WTC11 (cell line): ENCODE results near the gene STIM2. TPM values are rescaled to one million over a fixed set of nuclear protein-coding genes. Genes with fewer than 3 reads are reported as not detected.
A peak's percentile ranks its signal among the peaks of the same experiment; 100 is the strongest.

ENCODE experiments used
- ATAC-seq: fragments of 200-7000 bp; cut with Tn5 transposase; 2 replicates; pipeline ENCODE4 v1.10.0; 2021; ENCODE audit warnings: mild to moderate bottlenecking, moderate library complexity
- CTCF ChIA-PET: fragments of 300-600 bp; sonication (Branson Sonifier 250); formaldehyde crosslinking; loops from one replicate; lab custom pipeline; 2021; ENCODE audit warnings: antibody characterized with exemption; lab: Charles Lee
- POLR2A ChIA-PET: fragments of 350-600 bp; sonication (Branson Sonifier 250); formaldehyde crosslinking; loops from one replicate; lab custom pipeline; 2021; ENCODE audit warnings: antibody characterized with exemption; lab: Charles Lee
- DNase-seq: peaks from one replicate; pipeline ENCODE4 v3.0.0; 2021; ENCODE audit warnings: low spot score
- H3K27ac Mint-ChIP-seq: 2 replicates; pipeline ENCODE4 v1.8.0; 2021; ENCODE audit warnings: mixed read lengths
- H3K27me3 Mint-ChIP-seq: 2 replicates; pipeline ENCODE4 v1.8.0; 2021; ENCODE audit warnings: low read depth, mild to moderate bottlenecking, moderate library complexity, mixed read lengths
- H3K36me3 Mint-ChIP-seq: 2 replicates; pipeline ENCODE4 v1.8.0; 2021; ENCODE audit warnings: mixed read lengths
- H3K4me1 Mint-ChIP-seq: 2 replicates; pipeline ENCODE4 v1.8.0; 2022; ENCODE audit warnings: mixed read lengths
- H3K4me3 Mint-ChIP-seq: 2 replicates; pipeline ENCODE4 v1.8.0; 2021; ENCODE audit warnings: mild to moderate bottlenecking, moderate library complexity, mixed read lengths
- H3K9me3 Mint-ChIP-seq: 2 replicates; pipeline ENCODE4 v1.8.0; 2021; ENCODE audit warnings: mixed read lengths
- ELF4 ChIP-seq: sonication (generic); formaldehyde crosslinking; IDR thresholded peaks from 2 replicates; pipeline ENCODE4 v1.8.1; 2022; ENCODE audit warnings: low read depth, mild to moderate bottlenecking, moderate library complexity, missing genetic modification reagents
- EMX1 ChIP-seq: fragments of 250-450 bp; sonication (Bioruptor Pico); IDR thresholded peaks from 2 replicates; pipeline ENCODE4 v1.8.0; 2021; ENCODE audit warnings: mild to moderate bottlenecking
- ETV6 ChIP-seq: sonication (generic); formaldehyde crosslinking; IDR thresholded peaks from 2 replicates; pipeline ENCODE4 v1.8.1; 2022; ENCODE audit warnings: mild to moderate bottlenecking, missing genetic modification reagents
- FOXP1 ChIP-seq: sonication (generic); formaldehyde crosslinking; IDR thresholded peaks from 2 replicates; pipeline ENCODE4 v1.8.0; 2022; ENCODE audit warnings: missing genetic modification reagents, mild to moderate bottlenecking, moderate library complexity, borderline replicate concordance
- ZBTB21 ChIP-seq: sonication (generic); formaldehyde crosslinking; IDR thresholded peaks from 2 replicates; pipeline ENCODE4 v1.8.1; 2023; ENCODE audit warnings: mild to moderate bottlenecking, missing genetic modification reagents, borderline replicate concordance
- ZNF138 ChIP-seq: sonication (generic); formaldehyde crosslinking; conservative IDR thresholded peaks from 2 replicates; pipeline ENCODE4 v1.8.1; 2022; ENCODE audit warnings: mild to moderate bottlenecking, moderate library complexity, missing genetic modification reagents
- ZNF263 ChIP-seq: sonication (generic); formaldehyde crosslinking; IDR thresholded peaks from 2 replicates; pipeline ENCODE4 v1.8.1; 2022; ENCODE audit warnings: low read depth, mild to moderate bottlenecking, moderate library complexity, missing genetic modification reagents
- total RNA-seq: library from RNA; stranded (reverse); gene quantifications from 3 replicates; pipeline ENCODE4 v1.2.3, GENCODE V29; 2021
- TF ChIP-seq, protein P1 (sequence below): sonication (generic); formaldehyde crosslinking; IDR thresholded peaks from 2 replicates; pipeline ENCODE4 v1.8.0; 2023; ENCODE audit warnings: missing genetic modification reagents
- TF ChIP-seq, protein P2 (sequence below): fragments of 250-450 bp; sonication (Bioruptor Pico); IDR thresholded peaks from 2 replicates; pipeline ENCODE4 v1.9.0; 2021; ENCODE audit warnings: mild to moderate bottlenecking
- TF ChIP-seq, protein P3 (sequence below): sonication (generic); formaldehyde crosslinking; IDR thresholded peaks from 2 replicates; pipeline ENCODE4 v1.8.0; 2022; ENCODE audit warnings: mild to moderate bottlenecking, missing genetic modification reagents
- TF ChIP-seq, protein P4 (sequence below): sonication (generic); formaldehyde crosslinking; conservative IDR thresholded peaks from 2 replicates; pipeline ENCODE4 v1.8.1; 2023; ENCODE audit warnings: mild to moderate bottlenecking, low read depth, missing genetic modification reagents, moderate library complexity
- TF ChIP-seq, protein P5 (sequence below): sonication (generic); formaldehyde crosslinking; IDR thresholded peaks from 2 replicates; pipeline ENCODE4 v1.8.0; 2022; ENCODE audit warnings: mild to moderate bottlenecking, missing genetic modification reagents
- TF ChIP-seq, protein P6 (sequence below): fragments of 250-450 bp; sonication (Bioruptor Pico); IDR thresholded peaks from 2 replicates; pipeline ENCODE4 v1.9.0; 2021; ENCODE audit warnings: mild to moderate bottlenecking, borderline replicate concordance
- TF ChIP-seq, protein P7 (sequence below): sonication (generic); formaldehyde crosslinking; IDR thresholded peaks from 2 replicates; pipeline ENCODE4 v1.8.0; 2023; ENCODE audit warnings: missing genetic modification reagents, mild to moderate bottlenecking, borderline replicate concordance

Gene STIM2
- total RNA-seq, 1 experiment from 2014 or later: 22.4 TPM

DNA sequence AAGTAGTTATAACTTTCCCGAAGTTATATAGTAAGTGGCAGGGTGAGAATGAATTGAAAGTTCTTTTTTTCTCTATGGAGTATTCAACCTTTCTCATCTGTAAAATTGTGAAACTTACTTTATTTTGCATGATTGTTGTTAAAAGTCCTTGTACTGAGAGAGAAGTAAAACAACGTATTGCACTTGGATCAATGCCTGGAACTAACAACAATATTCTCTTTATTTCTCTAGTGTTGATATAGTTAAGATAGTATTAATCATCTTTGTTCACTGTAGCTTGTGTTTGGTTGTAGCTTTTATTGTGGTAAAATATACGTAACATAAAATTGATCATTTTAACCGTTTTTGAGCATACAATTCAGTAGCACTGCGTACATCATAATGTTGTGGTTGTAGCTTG is 48.7 kb downstream of the STIM2 start (continued):
- TF ChIP-seq, protein P1, sequence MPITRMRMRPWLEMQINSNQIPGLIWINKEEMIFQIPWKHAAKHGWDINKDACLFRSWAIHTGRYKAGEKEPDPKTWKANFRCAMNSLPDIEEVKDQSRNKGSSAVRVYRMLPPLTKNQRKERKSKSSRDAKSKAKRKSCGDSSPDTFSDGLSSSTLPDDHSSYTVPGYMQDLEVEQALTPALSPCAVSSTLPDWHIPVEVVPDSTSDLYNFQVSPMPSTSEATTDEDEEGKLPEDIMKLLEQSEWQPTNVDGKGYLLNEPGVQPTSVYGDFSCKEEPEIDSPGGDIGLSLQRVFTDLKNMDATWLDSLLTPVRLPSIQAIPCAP: no peak
- TF ChIP-seq EMX1 (no peak), ETV6 (CRISPR knock-in tag) (no peak), ZNF138 (CRISPR knock-in tag) (no peak), ZNF263 (CRISPR knock-in tag) (no peak)
- TF ChIP-seq, protein P2, sequence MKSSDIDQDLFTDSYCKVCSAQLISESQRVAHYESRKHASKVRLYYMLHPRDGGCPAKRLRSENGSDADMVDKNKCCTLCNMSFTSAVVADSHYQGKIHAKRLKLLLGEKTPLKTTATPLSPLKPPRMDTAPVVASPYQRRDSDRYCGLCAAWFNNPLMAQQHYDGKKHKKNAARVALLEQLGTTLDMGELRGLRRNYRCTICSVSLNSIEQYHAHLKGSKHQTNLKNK (CRISPR knock-in tag): no peak

DNA sequence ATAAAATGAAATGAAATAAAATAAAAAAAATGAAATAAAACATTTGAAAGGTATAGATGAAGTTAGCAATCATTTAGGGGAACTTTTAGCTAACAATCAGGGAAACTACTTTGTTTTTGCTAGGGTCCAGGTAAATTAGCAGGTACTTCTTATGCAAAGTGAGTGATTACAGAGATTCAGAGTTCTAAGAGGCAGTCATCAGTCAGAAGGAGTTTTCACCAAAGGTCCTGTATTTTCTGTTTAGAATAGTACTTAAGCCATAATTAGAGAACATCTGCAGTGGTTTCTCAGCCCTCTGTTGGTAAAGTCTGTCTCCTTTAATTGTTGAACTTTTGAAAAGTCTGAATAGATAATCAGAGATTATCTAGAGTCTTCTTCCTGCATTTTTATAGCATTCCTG is 50.6 kb downstream of the STIM2 start:
- ChIA-PET POLR2A (no interaction called here), CTCF (interaction anchor here (1.1 kb wide), 1 partner anchor 10 kb away, joined by 3 read pairs; no protein-coding TSS in a partner anchor)
- Mint-ChIP-seq H3K27ac (no peak overlapping the region), H3K4me1 (peaks cover 46% of the 10 kb centered on the region), H3K9me3 (no peaks in the 10 kb centered on the region), H3K4me3 (no peak overlapping the region), H3K27me3 (peaks cover 19% of the 10 kb centered on the region), H3K36me3 (no peaks in the 10 kb centered on the region)
- ATAC-seq (peak; percentile 66), DNase-seq (no peak)
- TF ChIP-seq ELF4 (CRISPR knock-in tag): no peak
- TF ChIP-seq, protein P3, sequence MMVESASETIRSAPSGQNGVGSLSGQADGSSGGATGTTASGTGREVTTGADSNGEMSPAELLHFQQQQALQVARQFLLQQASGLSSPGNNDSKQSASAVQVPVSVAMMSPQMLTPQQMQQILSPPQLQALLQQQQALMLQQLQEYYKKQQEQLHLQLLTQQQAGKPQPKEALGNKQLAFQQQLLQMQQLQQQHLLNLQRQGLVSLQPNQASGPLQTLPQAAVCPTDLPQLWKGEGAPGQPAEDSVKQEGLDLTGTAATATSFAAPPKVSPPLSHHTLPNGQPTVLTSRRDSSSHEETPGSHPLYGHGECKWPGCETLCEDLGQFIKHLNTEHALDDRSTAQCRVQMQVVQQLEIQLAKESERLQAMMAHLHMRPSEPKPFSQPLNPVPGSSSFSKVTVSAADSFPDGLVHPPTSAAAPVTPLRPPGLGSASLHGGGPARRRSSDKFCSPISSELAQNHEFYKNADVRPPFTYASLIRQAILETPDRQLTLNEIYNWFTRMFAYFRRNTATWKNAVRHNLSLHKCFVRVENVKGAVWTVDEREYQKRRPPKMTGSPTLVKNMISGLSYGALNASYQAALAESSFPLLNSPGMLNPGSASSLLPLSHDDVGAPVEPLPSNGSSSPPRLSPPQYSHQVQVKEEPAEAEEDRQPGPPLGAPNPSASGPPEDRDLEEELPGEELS (CRISPR knock-in tag): no peak
- TF ChIP-seq, protein P4, sequence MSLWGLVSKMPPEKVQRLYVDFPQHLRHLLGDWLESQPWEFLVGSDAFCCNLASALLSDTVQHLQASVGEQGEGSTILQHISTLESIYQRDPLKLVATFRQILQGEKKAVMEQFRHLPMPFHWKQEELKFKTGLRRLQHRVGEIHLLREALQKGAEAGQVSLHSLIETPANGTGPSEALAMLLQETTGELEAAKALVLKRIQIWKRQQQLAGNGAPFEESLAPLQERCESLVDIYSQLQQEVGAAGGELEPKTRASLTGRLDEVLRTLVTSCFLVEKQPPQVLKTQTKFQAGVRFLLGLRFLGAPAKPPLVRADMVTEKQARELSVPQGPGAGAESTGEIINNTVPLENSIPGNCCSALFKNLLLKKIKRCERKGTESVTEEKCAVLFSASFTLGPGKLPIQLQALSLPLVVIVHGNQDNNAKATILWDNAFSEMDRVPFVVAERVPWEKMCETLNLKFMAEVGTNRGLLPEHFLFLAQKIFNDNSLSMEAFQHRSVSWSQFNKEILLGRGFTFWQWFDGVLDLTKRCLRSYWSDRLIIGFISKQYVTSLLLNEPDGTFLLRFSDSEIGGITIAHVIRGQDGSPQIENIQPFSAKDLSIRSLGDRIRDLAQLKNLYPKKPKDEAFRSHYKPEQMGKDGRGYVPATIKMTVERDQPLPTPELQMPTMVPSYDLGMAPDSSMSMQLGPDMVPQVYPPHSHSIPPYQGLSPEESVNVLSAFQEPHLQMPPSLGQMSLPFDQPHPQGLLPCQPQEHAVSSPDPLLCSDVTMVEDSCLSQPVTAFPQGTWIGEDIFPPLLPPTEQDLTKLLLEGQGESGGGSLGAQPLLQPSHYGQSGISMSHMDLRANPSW: no peak
- TF ChIP-seq, protein P5, sequence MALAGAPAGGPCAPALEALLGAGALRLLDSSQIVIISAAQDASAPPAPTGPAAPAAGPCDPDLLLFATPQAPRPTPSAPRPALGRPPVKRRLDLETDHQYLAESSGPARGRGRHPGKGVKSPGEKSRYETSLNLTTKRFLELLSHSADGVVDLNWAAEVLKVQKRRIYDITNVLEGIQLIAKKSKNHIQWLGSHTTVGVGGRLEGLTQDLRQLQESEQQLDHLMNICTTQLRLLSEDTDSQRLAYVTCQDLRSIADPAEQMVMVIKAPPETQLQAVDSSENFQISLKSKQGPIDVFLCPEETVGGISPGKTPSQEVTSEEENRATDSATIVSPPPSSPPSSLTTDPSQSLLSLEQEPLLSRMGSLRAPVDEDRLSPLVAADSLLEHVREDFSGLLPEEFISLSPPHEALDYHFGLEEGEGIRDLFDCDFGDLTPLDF (CRISPR knock-in tag): no peak
- TF ChIP-seq, protein P6, sequence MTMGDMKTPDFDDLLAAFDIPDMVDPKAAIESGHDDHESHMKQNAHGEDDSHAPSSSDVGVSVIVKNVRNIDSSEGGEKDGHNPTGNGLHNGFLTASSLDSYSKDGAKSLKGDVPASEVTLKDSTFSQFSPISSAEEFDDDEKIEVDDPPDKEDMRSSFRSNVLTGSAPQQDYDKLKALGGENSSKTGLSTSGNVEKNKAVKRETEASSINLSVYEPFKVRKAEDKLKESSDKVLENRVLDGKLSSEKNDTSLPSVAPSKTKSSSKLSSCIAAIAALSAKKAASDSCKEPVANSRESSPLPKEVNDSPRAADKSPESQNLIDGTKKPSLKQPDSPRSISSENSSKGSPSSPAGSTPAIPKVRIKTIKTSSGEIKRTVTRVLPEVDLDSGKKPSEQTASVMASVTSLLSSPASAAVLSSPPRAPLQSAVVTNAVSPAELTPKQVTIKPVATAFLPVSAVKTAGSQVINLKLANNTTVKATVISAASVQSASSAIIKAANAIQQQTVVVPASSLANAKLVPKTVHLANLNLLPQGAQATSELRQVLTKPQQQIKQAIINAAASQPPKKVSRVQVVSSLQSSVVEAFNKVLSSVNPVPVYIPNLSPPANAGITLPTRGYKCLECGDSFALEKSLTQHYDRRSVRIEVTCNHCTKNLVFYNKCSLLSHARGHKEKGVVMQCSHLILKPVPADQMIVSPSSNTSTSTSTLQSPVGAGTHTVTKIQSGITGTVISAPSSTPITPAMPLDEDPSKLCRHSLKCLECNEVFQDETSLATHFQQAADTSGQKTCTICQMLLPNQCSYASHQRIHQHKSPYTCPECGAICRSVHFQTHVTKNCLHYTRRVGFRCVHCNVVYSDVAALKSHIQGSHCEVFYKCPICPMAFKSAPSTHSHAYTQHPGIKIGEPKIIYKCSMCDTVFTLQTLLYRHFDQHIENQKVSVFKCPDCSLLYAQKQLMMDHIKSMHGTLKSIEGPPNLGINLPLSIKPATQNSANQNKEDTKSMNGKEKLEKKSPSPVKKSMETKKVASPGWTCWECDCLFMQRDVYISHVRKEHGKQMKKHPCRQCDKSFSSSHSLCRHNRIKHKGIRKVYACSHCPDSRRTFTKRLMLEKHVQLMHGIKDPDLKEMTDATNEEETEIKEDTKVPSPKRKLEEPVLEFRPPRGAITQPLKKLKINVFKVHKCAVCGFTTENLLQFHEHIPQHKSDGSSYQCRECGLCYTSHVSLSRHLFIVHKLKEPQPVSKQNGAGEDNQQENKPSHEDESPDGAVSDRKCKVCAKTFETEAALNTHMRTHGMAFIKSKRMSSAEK (CRISPR knock-in tag): no peak
- no peak for TF ChIP-seq ZBTB21 (CRISPR knock-in tag)
- TF ChIP-seq, protein P7, sequence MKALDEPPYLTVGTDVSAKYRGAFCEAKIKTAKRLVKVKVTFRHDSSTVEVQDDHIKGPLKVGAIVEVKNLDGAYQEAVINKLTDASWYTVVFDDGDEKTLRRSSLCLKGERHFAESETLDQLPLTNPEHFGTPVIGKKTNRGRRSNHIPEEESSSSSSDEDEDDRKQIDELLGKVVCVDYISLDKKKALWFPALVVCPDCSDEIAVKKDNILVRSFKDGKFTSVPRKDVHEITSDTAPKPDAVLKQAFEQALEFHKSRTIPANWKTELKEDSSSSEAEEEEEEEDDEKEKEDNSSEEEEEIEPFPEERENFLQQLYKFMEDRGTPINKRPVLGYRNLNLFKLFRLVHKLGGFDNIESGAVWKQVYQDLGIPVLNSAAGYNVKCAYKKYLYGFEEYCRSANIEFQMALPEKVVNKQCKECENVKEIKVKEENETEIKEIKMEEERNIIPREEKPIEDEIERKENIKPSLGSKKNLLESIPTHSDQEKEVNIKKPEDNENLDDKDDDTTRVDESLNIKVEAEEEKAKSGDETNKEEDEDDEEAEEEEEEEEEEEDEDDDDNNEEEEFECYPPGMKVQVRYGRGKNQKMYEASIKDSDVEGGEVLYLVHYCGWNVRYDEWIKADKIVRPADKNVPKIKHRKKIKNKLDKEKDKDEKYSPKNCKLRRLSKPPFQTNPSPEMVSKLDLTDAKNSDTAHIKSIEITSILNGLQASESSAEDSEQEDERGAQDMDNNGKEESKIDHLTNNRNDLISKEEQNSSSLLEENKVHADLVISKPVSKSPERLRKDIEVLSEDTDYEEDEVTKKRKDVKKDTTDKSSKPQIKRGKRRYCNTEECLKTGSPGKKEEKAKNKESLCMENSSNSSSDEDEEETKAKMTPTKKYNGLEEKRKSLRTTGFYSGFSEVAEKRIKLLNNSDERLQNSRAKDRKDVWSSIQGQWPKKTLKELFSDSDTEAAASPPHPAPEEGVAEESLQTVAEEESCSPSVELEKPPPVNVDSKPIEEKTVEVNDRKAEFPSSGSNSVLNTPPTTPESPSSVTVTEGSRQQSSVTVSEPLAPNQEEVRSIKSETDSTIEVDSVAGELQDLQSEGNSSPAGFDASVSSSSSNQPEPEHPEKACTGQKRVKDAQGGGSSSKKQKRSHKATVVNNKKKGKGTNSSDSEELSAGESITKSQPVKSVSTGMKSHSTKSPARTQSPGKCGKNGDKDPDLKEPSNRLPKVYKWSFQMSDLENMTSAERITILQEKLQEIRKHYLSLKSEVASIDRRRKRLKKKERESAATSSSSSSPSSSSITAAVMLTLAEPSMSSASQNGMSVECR: no peak
- TF ChIP-seq, protein P1: no peak
- TF ChIP-seq FOXP1: no peak
